GM10248 (cell line): ENCODE data around the gene UCK2.

Experiments used
- CTCF ChIA-PET: fragments of 300-600 bp; sonication (Branson Sonifier 250); formaldehyde crosslinking; extraction: SDS; loops from one replicate; lab custom pipeline; 2021; ENCODE audit warnings: antibody characterized with exemption; lab: Yijun Ruan, JAX
- POLR2A ChIA-PET: fragments of 350-650 bp; sonication (Branson Sonifier 250); formaldehyde crosslinking; extraction: SDS; loops from one replicate; lab custom pipeline; 2020; ENCODE audit warnings: antibody characterized with exemption; lab: Yijun Ruan, JAX
- DNase-seq: peaks from one replicate; pipeline ENCODE4 v3.0.0; 2012; ENCODE audit errors: extremely low spot score
- CTCF ChIP-seq: IDR thresholded peaks from 2 replicates; pipeline ENCODE4 v1.5.1; 2012; ENCODE audit warnings: mild to moderate bottlenecking, low read depth; ENCODE audit errors: extremely low read depth, missing control alignments, control extremely low read depth

Gene UCK2

GRCh38 chr1:165841582-165842017, 14.2 kb downstream of the UCK2 start:
- CTCF ChIA-PET = interaction anchor here (0.7 to 8.6 kb wide), 7 partner anchors 12 to 71 kb away, joined by 3 to 67 read pairs (median 4); partner anchors contain the start of gene UCK2
- TF ChIP-seq CTCF = no peak
- DNase-seq = no peak
- POLR2A ChIA-PET = interaction anchor here (0.9 kb wide), 1 partner anchor 13 kb away, joined by 3 read pairs; no protein-coding TSS in a partner anchor

- TF ChIP-seq CTCF = no peak
- CTCF ChIA-PET = interaction anchor here (0.8 to 8.6 kb wide), 10 partner anchors 9 to 83 kb away, joined by 3 to 67 read pairs (median 4); partner anchors contain the start of gene UCK2
- POLR2A ChIA-PET = interaction anchor here (0.9 kb wide), 1 partner anchor 13 kb away, joined by 3 read pairs; no protein-coding TSS in a partner anchor
- DNase-seq = no peak
Measured at GRCh38 chr1:165842023-165842670, 14.7 kb downstream of the UCK2 start.

- POLR2A ChIA-PET = interaction anchor here (0.7 to 0.9 kb wide), 2 partner anchors 14 kb away, joined by 3 read pairs; no protein-coding TSS in a partner anchor
- no peak for DNase-seq
- CTCF ChIA-PET = interaction anchor here (1.1 to 8.6 kb wide), 6 partner anchors 9 to 82 kb away, joined by 3 to 67 read pairs (median 4); partner anchors contain the start of gene UCK2
- no peak for TF ChIP-seq CTCF
Measured at GRCh38 chr1:165842671-165843129, 15.3 kb downstream of the UCK2 start.

- no peak for DNase-seq
- no peak for TF ChIP-seq CTCF
- CTCF ChIA-PET = interaction anchor here (1.0 to 8.6 kb wide), 6 partner anchors 8 to 82 kb away, joined by 3 to 67 read pairs (median 4); partner anchors contain the start of gene UCK2
- POLR2A ChIA-PET = interaction anchor here (0.7 kb wide), 1 partner anchor 14 kb away, joined by 3 read pairs; no protein-coding TSS in a partner anchor
Measured at GRCh38 chr1:165843304-165843703, 15.9 kb downstream of the UCK2 start.

- no peak for TF ChIP-seq CTCF
- ChIA-PET POLR2A (interaction anchor here (0.6 kb wide), 1 partner anchor 70 kb away, joined by 4 read pairs; no protein-coding TSS in a partner anchor), CTCF (interaction anchor here (1.0 to 8.6 kb wide), 6 partner anchors 11 to 45 kb away, joined by 3 to 67 read pairs (median 4); partner anchors contain the start of gene UCK2)
- DNase-seq = no peak
Measured at GRCh38 chr1:165844114-165844798, 16.8 kb downstream of the UCK2 start.

GRCh38 chr1:165844933-165845332, 17.5 kb downstream of the UCK2 start:
- CTCF ChIA-PET = interaction anchor here (0.8 to 8.6 kb wide), 7 partner anchors 9 to 45 kb away, joined by 3 to 67 read pairs (median 3); partner anchors contain the start of gene UCK2

More at GRCh38 chr1:165844933-165845332, 17.5 kb downstream of the UCK2 start:
- no peak for TF ChIP-seq CTCF
- no peak for DNase-seq
- POLR2A ChIA-PET = interaction anchor here (0.6 kb wide), 1 partner anchor 69 kb away, joined by 4 read pairs; no protein-coding TSS in a partner anchor
